Activated CD4-positive, CD25-positive, alpha-beta regulatory T cell (primary cell): ENCODE results near the gene SCN2A.
"Not testable (repeated sequence)": the region's sequence is repeated elsewhere in the genome, so short reads cannot be mapped to it uniquely, and the experiment has no call there.

Experiments
- DNase-seq, 4 experiments: peaks; one replicate each; lab custom pipeline; 2025; lab: John Stamatoyannopoulos, UW

The SCN2A gene

GRCh38 chr2:165328272-165328671 is 89.1 kb downstream of the SCN2A start:
- DNase-seq = no peak

- not testable (repeated sequence) for DNase-seq
Measured at GRCh38 chr2:165344276-165344675, 105.1 kb downstream of the SCN2A start.

- no peak for DNase-seq
Measured at GRCh38 chr2:165348441-165348840, 109.2 kb downstream of the SCN2A start.

GRCh38 chr2:165349181-165349580 is 110.0 kb downstream of the SCN2A start:
- no peak for DNase-seq

GRCh38 chr2:165357758-165358157 is 118.5 kb downstream of the SCN2A start:
- DNase-seq = no peak

- DNase-seq = no peak
Measured at GRCh38 chr2:165361514-165361913, 122.3 kb downstream of the SCN2A start.

GRCh38 chr2:165369131-165369897 is 130.1 kb downstream of the SCN2A start:
- no peak for DNase-seq

GRCh38 chr2:165369898-165370296 is 130.7 kb downstream of the SCN2A start:
- no peak for DNase-seq

GRCh38 chr2:165371356-165371755 is 132.1 kb downstream of the SCN2A start:
- no peak for DNase-seq

GRCh38 chr2:165373278-165374010 is 134.2 kb downstream of the SCN2A start:
- DNase-seq = no peak

- DNase-seq = no peak
Measured at GRCh38 chr2:165376571-165376975, 137.4 kb downstream of the SCN2A start.

- DNase-seq = no peak
Measured at GRCh38 chr2:165382362-165382761, 143.1 kb downstream of the SCN2A start.

- no peak for DNase-seq
Measured at GRCh38 chr2:165390875-165391274, 151.7 kb downstream of the SCN2A start.

- no peak for DNase-seq
Measured at GRCh38 chr2:165391791-165392190, 152.6 kb downstream of the SCN2A start.

- DNase-seq = not testable (repeated sequence)
Measured at GRCh38 chr2:165398603-165399002, 159.4 kb downstream of the SCN2A start.

GRCh38 chr2:165401285-165401852 is 162.2 kb downstream of the SCN2A start:
- DNase-seq = no peak

GRCh38 chr2:165402162-165402561 is 162.9 kb downstream of the SCN2A start:
- no peak for DNase-seq

GRCh38 chr2:165406173-165406572 is 167.0 kb downstream of the SCN2A start:
- no peak for DNase-seq

GRCh38 chr2:165407466-165407865 is 168.3 kb downstream of the SCN2A start:
- no peak for DNase-seq

GRCh38 chr2:165408186-165408585 is 169.0 kb downstream of the SCN2A start:
- no peak for DNase-seq

- no peak for DNase-seq
Measured at GRCh38 chr2:165410276-165410675, 171.1 kb downstream of the SCN2A start.

- DNase-seq = no peak
Measured at GRCh38 chr2:165414187-165414586, 175.0 kb downstream of the SCN2A start.

GRCh38 chr2:165417009-165417408 is 177.8 kb downstream of the SCN2A start:
- DNase-seq = no peak
